ENCODE data around the gene SLX4IP. TPM values are rescaled to one million over a fixed set of nuclear protein-coding genes. Genes with fewer than 3 reads are reported as not detected.
"Not testable (repeated sequence)": the region's sequence is repeated elsewhere in the genome, so short reads cannot be mapped to it uniquely, and the experiment has no call there.

Gene SLX4IP
- total RNA-seq, 1 donor from 2014 or later = 5.4 TPM

GRCh38 chr20:10411673-10412072, 23.4 kb upstream of the SLX4IP start:
- no peaks in the 10 kb centered on the region for H3K36me3 Mint-ChIP-seq (ENCODE audit: low read depth)
- peaks cover 5% of the 10 kb centered on the region for H3K4me1 Mint-ChIP-seq (ENCODE audit: low read depth)
- H3K27me3 Mint-ChIP-seq (ENCODE audit: low read depth) = no peaks in the 10 kb centered on the region
- no peak overlapping the region for H3K27ac Mint-ChIP-seq (ENCODE audit: unreplicated experiment)
- DNase-seq (ENCODE audit: low spot score) = no peak
- TF ChIP-seq CTCF (IDR thresholded peaks at IDR 0.05) = no peak
- no peaks in the 10 kb centered on the region for H3K9me3 Mint-ChIP-seq (ENCODE audit: low read depth)
- no peak overlapping the region for H3K4me3 Mint-ChIP-seq (ENCODE audit: unreplicated experiment)

GRCh38 chr20:10412591-10413408, 22.3 kb upstream of the SLX4IP start:
- DNase-seq (ENCODE audit: low spot score) = no peak
- no peak overlapping the region for H3K27ac Mint-ChIP-seq (ENCODE audit: unreplicated experiment)
- H3K9me3 Mint-ChIP-seq (ENCODE audit: low read depth) = no peaks in the 10 kb centered on the region
- no peaks in the 10 kb centered on the region for H3K27me3 Mint-ChIP-seq (ENCODE audit: low read depth)
- H3K4me1 Mint-ChIP-seq (ENCODE audit: low read depth) = peaks cover 5% of the 10 kb centered on the region
- no peak overlapping the region for H3K4me3 Mint-ChIP-seq (ENCODE audit: unreplicated experiment)
- H3K36me3 Mint-ChIP-seq (ENCODE audit: low read depth) = no peaks in the 10 kb centered on the region
- TF ChIP-seq CTCF (IDR thresholded peaks at IDR 0.05) = peak; percentile 71

- Mint-ChIP-seq H3K4me1 (ENCODE audit: low read depth) (peaks cover 10% of the 10 kb centered on the region), H3K4me3 (ENCODE audit: unreplicated experiment) (no peak overlapping the region), H3K36me3 (ENCODE audit: low read depth) (no peaks in the 10 kb centered on the region), H3K27me3 (ENCODE audit: low read depth) (no peaks in the 10 kb centered on the region), H3K27ac (ENCODE audit: unreplicated experiment) (no peak overlapping the region), H3K9me3 (ENCODE audit: low read depth) (no peaks in the 10 kb centered on the region)
- DNase-seq (ENCODE audit: low spot score) = no peak
- no peak for TF ChIP-seq CTCF (IDR thresholded peaks at IDR 0.05)
Observed at GRCh38 chr20:10415013-10415650, 20.0 kb upstream of the SLX4IP start.

- H3K9me3 Mint-ChIP-seq (ENCODE audit: low read depth); DNase-seq (ENCODE audit: low spot score); H3K27ac Mint-ChIP-seq (ENCODE audit: unreplicated experiment); H3K4me3 Mint-ChIP-seq (ENCODE audit: unreplicated experiment); H3K36me3 Mint-ChIP-seq (ENCODE audit: low read depth); H3K27me3 Mint-ChIP-seq (ENCODE audit: low read depth): not testable (repeated sequence)
- peaks cover 17% of the 10 kb centered on the region for H3K4me1 Mint-ChIP-seq (ENCODE audit: low read depth)
Observed at GRCh38 chr20:10417218-10417617, 17.9 kb upstream of the SLX4IP start.

GRCh38 chr20:10419550-10420133, 15.5 kb upstream of the SLX4IP start:
- Mint-ChIP-seq H3K4me1 (ENCODE audit: low read depth) (peaks cover 18% of the 10 kb centered on the region), H3K27ac (ENCODE audit: unreplicated experiment) (peak overlapping the region; percentile 27), H3K36me3 (ENCODE audit: low read depth) (peaks cover 1% of the 10 kb centered on the region), H3K4me3 (ENCODE audit: unreplicated experiment) (no peak overlapping the region), H3K27me3 (ENCODE audit: low read depth) (no peaks in the 10 kb centered on the region), H3K9me3 (ENCODE audit: low read depth) (no peaks in the 10 kb centered on the region)
- DNase-seq (ENCODE audit: low spot score) = no peak
- no peak for TF ChIP-seq CTCF (IDR thresholded peaks at IDR 0.05)

Data from chondrocyte (in vitro differentiated cells).